Stimulated activated effector memory CD8-positive, alpha-beta T cell treated with anti-CD3 and anti-CD28 coated beads, Interleukin-12 subunit alpha, Interleukin-12 subunit beta, amount 100 ng/mL, for 72 hours (primary cell): ENCODE results near the gene LBX1.

Source experiments
- ATAC-seq: fragments of 150-1000 bp; cut with Tn5 transposase; 2 replicates; pipeline ENCODE4 v1.10.0; 2021
- DNase-seq, 2 donors: peaks; one replicate each; pipeline ENCODE4 v3.0.0; 2021 to 2022; ENCODE audit warnings: low spot score in 2 of 2
- H3K27ac Mint-ChIP-seq: one replicate; pipeline ENCODE4 v1.8.0; 2022; ENCODE audit warnings: mild to moderate bottlenecking, mixed read lengths
- H3K36me3 Mint-ChIP-seq: one replicate; pipeline ENCODE4 v1.8.0; 2022; ENCODE audit warnings: mild to moderate bottlenecking, mixed read lengths
- H3K4me1 Mint-ChIP-seq: one replicate; pipeline ENCODE4 v1.8.0; 2022; ENCODE audit warnings: mixed read lengths
- H3K4me3 Mint-ChIP-seq: one replicate; pipeline ENCODE4 v1.8.0; 2022; ENCODE audit warnings: mild to moderate bottlenecking, mixed read lengths
- H3K9me3 Mint-ChIP-seq: one replicate; pipeline ENCODE4 v1.8.0; 2022; ENCODE audit warnings: mixed read lengths

The LBX1 gene

GRCh38 chr10:101223274-101224059 is 5.8 kb downstream of the LBX1 start:
- peaks cover 59% of the 10 kb centered on the region for H3K4me1 Mint-ChIP-seq
- ATAC-seq, result no peak
- no peaks in the 10 kb centered on the region for H3K9me3 Mint-ChIP-seq
- H3K36me3 Mint-ChIP-seq, result peaks cover 13% of the 10 kb centered on the region
- H3K4me3 Mint-ChIP-seq, result peak overlapping the region; percentile 33
- no peak for DNase-seq
- H3K27ac Mint-ChIP-seq, result no peak overlapping the region

GRCh38 chr10:101222683-101223273 is 6.5 kb downstream of the LBX1 start:
- peaks cover 54% of the 10 kb centered on the region for H3K4me1 Mint-ChIP-seq
- H3K27ac Mint-ChIP-seq, result no peak overlapping the region
- DNase-seq (no peak), ATAC-seq (peak; percentile 46)
- H3K9me3 Mint-ChIP-seq, result no peaks in the 10 kb centered on the region
- H3K36me3 Mint-ChIP-seq, result peaks cover 11% of the 10 kb centered on the region
- H3K4me3 Mint-ChIP-seq, result peak overlapping the region; percentile 33

GRCh38 chr10:101221963-101222531 is 7.2 kb downstream of the LBX1 start:
- no peak overlapping the region for H3K27ac Mint-ChIP-seq
- H3K4me3 Mint-ChIP-seq, result peak overlapping the region; percentile 33
- ATAC-seq (no peak), DNase-seq (no peak)
- H3K4me1 Mint-ChIP-seq, result peaks cover 49% of the 10 kb centered on the region
- H3K36me3 Mint-ChIP-seq, result peaks cover 6% of the 10 kb centered on the region
- no peaks in the 10 kb centered on the region for H3K9me3 Mint-ChIP-seq

GRCh38 chr10:101221549-101221948 is 7.7 kb downstream of the LBX1 start:
- Mint-ChIP-seq H3K4me1 (peaks cover 49% of the 10 kb centered on the region), H3K4me3 (peak overlapping the region; percentile 33)
- peak; percentile 47 for ATAC-seq

GRCh38 chr10:101219946-101220451 is 9.3 kb downstream of the LBX1 start:
- H3K27ac Mint-ChIP-seq, result no peak overlapping the region
- peaks cover 40% of the 10 kb centered on the region for H3K4me1 Mint-ChIP-seq
- peaks cover 12% of the 10 kb centered on the region for H3K36me3 Mint-ChIP-seq
- no peak for DNase-seq
- no peak for ATAC-seq
- no peak overlapping the region for H3K4me3 Mint-ChIP-seq
- no peaks in the 10 kb centered on the region for H3K9me3 Mint-ChIP-seq

More at GRCh38 chr10:101221549-101221948, 7.7 kb downstream of the LBX1 start:
- Mint-ChIP-seq H3K27ac (no peak overlapping the region), H3K36me3 (peaks cover 6% of the 10 kb centered on the region), H3K9me3 (no peaks in the 10 kb centered on the region)
- DNase-seq, result no peak

GRCh38 chr10:101219139-101219945 is 9.9 kb downstream of the LBX1 start:
- no peaks in the 10 kb centered on the region for H3K9me3 Mint-ChIP-seq
- no peak overlapping the region for H3K4me3 Mint-ChIP-seq
- peaks cover 16% of the 10 kb centered on the region for H3K36me3 Mint-ChIP-seq
- H3K27ac Mint-ChIP-seq, result no peak overlapping the region
- ATAC-seq, result no peak
- no peak for DNase-seq
- H3K4me1 Mint-ChIP-seq, result peaks cover 41% of the 10 kb centered on the region

- Mint-ChIP-seq H3K4me3 (no peak overlapping the region), H3K4me1 (peaks cover 40% of the 10 kb centered on the region), H3K27ac (no peak overlapping the region), H3K36me3 (peaks cover 10% of the 10 kb centered on the region), H3K9me3 (no peaks in the 10 kb centered on the region)
- ATAC-seq, result no peak
- DNase-seq, result no peak
Observed at GRCh38 chr10:101218351-101219138, 10.7 kb downstream of the LBX1 start.

- peaks cover 39% of the 10 kb centered on the region for H3K4me1 Mint-ChIP-seq
- no peak for ATAC-seq
- H3K27ac Mint-ChIP-seq, result no peak overlapping the region
- no peaks in the 10 kb centered on the region for H3K9me3 Mint-ChIP-seq
- H3K36me3 Mint-ChIP-seq, result peaks cover 10% of the 10 kb centered on the region
- peak overlapping the region; percentile 69 for H3K4me3 Mint-ChIP-seq
- DNase-seq, result no peak
Observed at GRCh38 chr10:101217450-101218281, 11.6 kb downstream of the LBX1 start.

GRCh38 chr10:101217044-101217425 is 12.2 kb downstream of the LBX1 start:
- peak overlapping the region; percentile 69 for H3K4me3 Mint-ChIP-seq
- peaks cover 10% of the 10 kb centered on the region for H3K36me3 Mint-ChIP-seq

GRCh38 chr10:101216207-101217043 is 12.8 kb downstream of the LBX1 start:
- Mint-ChIP-seq H3K36me3 (peaks cover 10% of the 10 kb centered on the region), H3K4me1 (peaks cover 27% of the 10 kb centered on the region), H3K4me3 (peak overlapping the region; percentile 69), H3K27ac (peak overlapping the region; percentile 20), H3K9me3 (no peaks in the 10 kb centered on the region)
- DNase-seq, result no peak
- no peak for ATAC-seq

More at GRCh38 chr10:101217044-101217425, 12.2 kb downstream of the LBX1 start:
- no peak overlapping the region for H3K27ac Mint-ChIP-seq
- DNase-seq (no peak), ATAC-seq (no peak)
- H3K4me1 Mint-ChIP-seq, result peaks cover 33% of the 10 kb centered on the region
- H3K9me3 Mint-ChIP-seq, result no peaks in the 10 kb centered on the region

GRCh38 chr10:101215397-101216206 is 13.7 kb downstream of the LBX1 start:
- H3K36me3 Mint-ChIP-seq, result peaks cover 10% of the 10 kb centered on the region
- H3K4me3 Mint-ChIP-seq, result peak overlapping the region; percentile 69
- peaks cover 24% of the 10 kb centered on the region for H3K4me1 Mint-ChIP-seq
- DNase-seq (no peak), ATAC-seq (no peak)
- H3K27ac Mint-ChIP-seq, result no peak overlapping the region
- H3K9me3 Mint-ChIP-seq, result no peaks in the 10 kb centered on the region
